Kidney epithelial cell (primary cell): ENCODE measurements around the gene UBAP2. TPM values are rescaled to one million over a fixed set of nuclear protein-coding genes. Genes with fewer than 3 reads are reported as not detected.

ENCODE experiments used
- DNase-seq: peaks from one replicate; pipeline ENCODE4 v3.0.0-alpha.2; 2010; ENCODE audit warnings: low read depth
- H3K27me3 ChIP-seq: 2 replicates; pipeline ENCODE4 v1.6.0; 2011; ENCODE audit warnings: low read length; ENCODE audit not compliant: control insufficient read depth, insufficient read depth
- H3K36me3 ChIP-seq: 2 replicates; pipeline ENCODE4 v1.5.1; 2011; ENCODE audit warnings: low read length; ENCODE audit not compliant: control insufficient read depth, insufficient read depth
- H3K4me3 ChIP-seq: 2 replicates; pipeline ENCODE4 v1.5.1; 2011; ENCODE audit warnings: low read depth, mild to moderate bottlenecking, control low read depth, low read length
- CTCF ChIP-seq: IDR thresholded peaks from 2 replicates; pipeline ENCODE4 v1.5.1; 2011; ENCODE audit warnings: mild to moderate bottlenecking, moderate library complexity, low read length, control low read depth, inconsistent platforms; ENCODE audit not compliant: insufficient read depth, poor library complexity, severe bottlenecking
- total RNA-seq: library from RNA; depleted of rRNA; stranded (reverse); fragments of >200 nt; gene quantifications from 2 replicates; pipeline ENCODE4 v1.2.3, GENCODE V29; 2015

Gene UBAP2
- total RNA-seq, 1 donor from 2014 or later: 25.5 TPM

- no peak overlapping the region for H3K4me3 ChIP-seq
- no peak for DNase-seq
- H3K36me3 ChIP-seq: no peaks in the 10 kb centered on the region
- no peaks in the 10 kb centered on the region for H3K27me3 ChIP-seq
- no peak for TF ChIP-seq CTCF
Measured at GRCh38 chr9:33894316-33894715, 154.4 kb downstream of the UBAP2 start.

- Histone ChIP-seq H3K4me3 (no peak overlapping the region), H3K27me3 (no peaks in the 10 kb centered on the region), H3K36me3 (no peaks in the 10 kb centered on the region)
- no peak for TF ChIP-seq CTCF
- DNase-seq: no peak
Measured at GRCh38 chr9:33893861-33894260, 154.8 kb downstream of the UBAP2 start.

GRCh38 chr9:33885948-33886347 lies 162.7 kb downstream of the UBAP2 start:
- TF ChIP-seq CTCF: no peak
- DNase-seq: no peak
- no peaks in the 10 kb centered on the region for H3K36me3 ChIP-seq
- no peak overlapping the region for H3K4me3 ChIP-seq
- H3K27me3 ChIP-seq: no peaks in the 10 kb centered on the region

- Histone ChIP-seq H3K4me3 (no peak overlapping the region), H3K27me3 (no peaks in the 10 kb centered on the region), H3K36me3 (no peaks in the 10 kb centered on the region)
- no peak for TF ChIP-seq CTCF
- DNase-seq: no peak
Measured at GRCh38 chr9:33884856-33885701, 163.6 kb downstream of the UBAP2 start.

- no peak for DNase-seq
- TF ChIP-seq CTCF: no peak
- H3K4me3 ChIP-seq: no peak overlapping the region
- H3K36me3 ChIP-seq: no peaks in the 10 kb centered on the region
- H3K27me3 ChIP-seq: no peaks in the 10 kb centered on the region
Measured at GRCh38 chr9:33881635-33882034, 167.1 kb downstream of the UBAP2 start.
